ENCODE data around the gene RASGEF1B. TPM values are rescaled to one million over a fixed set of nuclear protein-coding genes. Genes with fewer than 3 reads are reported as not detected.
A peak's percentile ranks its signal among the peaks of the same experiment; 100 is the strongest.

RASGEF1B gene
- total RNA-seq, 1 experiment from 2014 or later, result 1.1 TPM

DNA sequence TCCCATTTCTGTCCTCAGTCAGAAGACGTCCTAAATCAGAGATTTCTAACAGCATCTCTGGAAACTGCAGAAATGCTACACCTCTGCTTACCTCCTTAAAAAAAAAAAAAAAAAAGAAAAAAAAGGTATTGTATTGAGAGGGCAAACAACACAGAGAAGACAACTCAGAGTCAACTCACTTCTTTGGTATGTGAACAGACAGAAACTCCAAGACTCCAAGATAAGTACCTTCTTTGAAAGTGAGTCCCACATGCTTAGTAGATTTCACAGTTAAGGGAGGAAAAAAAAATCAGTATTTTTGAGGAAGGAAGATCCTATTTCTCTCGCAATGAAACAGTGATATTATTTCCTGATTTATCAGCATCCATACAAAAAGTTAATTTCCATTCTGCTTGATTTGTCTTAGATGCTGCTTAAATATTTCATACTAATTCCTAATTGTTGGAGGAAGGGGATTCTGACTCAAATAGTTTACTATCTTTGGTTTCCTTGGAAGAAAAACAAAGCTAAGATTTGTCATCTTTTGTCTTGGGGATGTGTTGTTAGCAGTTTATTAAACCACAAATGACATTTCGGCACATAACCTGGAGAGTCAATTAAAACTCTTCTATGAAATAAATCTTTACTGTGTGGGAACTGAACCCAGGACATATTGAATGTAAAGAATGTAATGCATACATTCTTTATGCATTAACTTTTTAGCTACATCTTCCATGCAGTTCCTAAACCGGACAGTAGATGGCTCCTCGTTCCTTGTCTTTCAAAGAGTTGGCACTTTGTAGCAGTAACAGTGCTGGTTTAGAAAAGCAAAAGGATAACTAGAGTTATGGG lies 4.7 kb downstream of the RASGEF1B start:
- peak; percentile 48 for DNase-seq (ENCODE audit: low read depth)

DNA sequence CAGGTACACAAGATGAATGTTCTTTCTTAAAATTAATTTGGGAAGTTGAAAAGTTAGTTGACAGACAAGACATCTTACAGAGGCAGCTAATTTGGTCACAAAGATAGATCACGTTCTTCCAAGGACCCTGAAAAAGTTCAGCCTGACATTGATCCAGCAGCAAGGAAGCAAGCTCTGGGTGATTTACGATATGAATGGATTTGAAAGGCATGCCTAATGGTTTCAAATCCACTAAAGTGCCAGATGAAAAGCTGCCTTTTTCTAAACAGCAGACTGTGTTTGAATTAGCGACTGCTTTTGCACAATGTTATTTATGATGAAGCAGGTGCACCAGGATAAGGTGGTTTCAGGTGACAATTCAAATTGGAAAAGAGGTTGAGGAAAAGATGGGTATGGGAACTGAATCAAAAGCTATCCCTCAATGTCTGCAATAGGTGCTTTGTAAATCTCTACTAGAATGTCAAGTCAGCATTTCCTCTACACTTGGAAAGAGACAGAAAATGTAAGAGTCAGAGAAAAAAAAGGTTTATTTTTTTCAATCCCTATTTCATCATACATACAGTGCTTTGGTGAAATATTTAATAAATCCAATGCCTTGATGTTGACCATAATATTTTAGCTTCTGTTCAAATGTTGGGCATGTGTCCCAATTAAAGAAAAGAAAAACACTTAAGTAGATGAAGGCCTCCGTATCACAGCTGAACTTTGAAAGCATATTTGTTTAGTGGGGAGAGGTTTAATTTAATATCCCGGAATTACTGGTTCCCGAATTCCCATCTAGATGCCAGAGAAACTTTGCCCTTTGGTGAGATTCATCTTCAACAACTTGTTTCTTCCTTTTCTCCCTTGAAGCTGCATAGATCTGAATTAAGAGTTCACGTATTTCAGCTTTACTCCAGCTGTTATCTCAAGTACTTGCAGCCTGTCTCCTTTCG lies 6.0 kb downstream of the RASGEF1B start:
- no peak for DNase-seq (ENCODE audit: low read depth)

DNA sequence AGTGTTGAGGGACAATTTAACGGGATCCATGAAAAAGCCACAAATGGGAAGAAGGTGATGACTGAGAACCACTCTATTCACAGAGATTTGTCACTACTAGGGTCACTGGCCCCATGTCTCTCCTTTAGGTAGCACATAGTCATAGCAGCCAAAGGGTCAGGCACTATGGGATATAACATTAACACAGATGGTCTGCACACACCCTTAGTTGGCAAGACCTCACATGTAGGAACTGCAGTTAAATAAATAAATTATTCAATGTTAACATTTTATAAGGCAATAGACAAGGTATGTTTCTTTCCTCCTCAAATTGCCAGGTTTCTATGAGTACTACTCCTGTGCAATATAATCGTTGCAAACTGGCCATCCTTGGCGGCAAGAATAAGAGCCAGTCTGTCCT lies 10.9 kb downstream of the RASGEF1B start:
- DNase-seq (ENCODE audit: low read depth), result no peak

DNA sequence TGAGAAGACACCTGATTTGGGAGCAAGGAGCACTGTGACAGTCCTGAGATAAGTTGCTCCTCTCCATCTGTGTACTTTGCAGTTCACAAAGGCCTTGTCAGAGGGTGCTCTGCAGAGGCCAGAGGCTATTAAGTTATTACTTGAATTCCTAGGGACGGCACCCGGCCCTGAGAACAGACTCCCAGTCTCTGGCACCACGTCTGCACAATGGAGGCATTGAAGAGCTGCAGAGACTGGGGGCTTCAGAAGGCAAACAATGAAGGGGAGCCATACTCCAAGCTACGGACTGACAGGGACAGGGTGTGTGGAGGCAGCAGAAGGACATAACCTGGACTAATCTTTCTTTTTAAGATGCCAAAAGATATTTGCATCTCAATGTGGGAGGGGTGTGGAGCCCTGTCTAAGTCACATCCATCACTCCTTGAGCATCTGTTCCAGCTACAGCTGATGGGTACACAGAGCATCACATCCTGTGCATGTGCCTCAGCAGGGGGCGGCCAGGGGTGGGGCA lies 11.5 kb downstream of the RASGEF1B start:
- DNase-seq (ENCODE audit: low read depth), result no peak

DNA sequence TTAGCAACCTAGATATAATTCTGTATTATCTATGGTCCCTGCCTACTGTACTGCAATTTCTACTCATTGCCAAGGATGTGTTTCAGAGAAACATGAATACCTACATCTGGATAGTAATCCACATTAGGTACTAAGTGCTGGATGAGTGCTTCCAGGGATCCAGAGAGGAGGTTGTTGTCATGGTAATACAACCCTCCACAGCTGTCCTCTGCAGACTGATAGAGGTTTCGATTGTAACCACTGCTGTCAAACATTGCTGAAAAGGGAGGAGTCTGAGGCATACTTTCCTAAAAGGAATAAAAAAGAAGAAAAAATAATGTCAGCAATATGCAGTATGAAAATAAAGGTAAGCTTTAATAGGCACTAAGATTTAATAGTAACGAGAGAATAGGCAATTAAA lies 12.5 kb downstream of the RASGEF1B start:
- DNase-seq (ENCODE audit: low read depth), result no peak

DNA sequence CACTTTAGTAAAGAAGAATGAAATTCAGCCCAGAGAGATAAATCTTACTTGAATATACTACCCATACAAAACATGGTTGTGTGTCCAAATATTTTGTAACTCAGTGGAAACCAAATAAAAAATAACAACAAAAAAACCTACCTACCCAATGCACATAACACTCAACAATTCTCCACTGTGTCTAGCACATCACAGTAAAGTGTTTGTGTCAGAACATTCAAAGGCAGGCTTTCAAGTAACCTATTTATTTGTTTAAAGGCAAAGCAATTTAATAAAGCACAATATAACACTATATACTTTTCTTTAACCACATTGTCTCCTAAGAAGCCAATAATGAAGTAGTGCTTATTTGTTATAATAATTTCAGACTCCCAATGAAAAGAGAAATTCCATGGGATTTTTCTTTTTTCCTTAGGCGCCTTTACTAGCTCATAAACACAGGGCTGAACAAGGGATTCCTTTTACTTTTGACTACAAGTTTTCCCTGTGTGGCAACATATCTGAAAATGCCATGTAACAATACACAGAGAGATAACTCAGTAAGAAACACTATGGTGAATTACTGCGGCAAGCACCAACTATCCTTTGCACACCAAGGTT lies 13.7 kb downstream of the RASGEF1B start:
- DNase-seq (ENCODE audit: low read depth), result no peak

DNA sequence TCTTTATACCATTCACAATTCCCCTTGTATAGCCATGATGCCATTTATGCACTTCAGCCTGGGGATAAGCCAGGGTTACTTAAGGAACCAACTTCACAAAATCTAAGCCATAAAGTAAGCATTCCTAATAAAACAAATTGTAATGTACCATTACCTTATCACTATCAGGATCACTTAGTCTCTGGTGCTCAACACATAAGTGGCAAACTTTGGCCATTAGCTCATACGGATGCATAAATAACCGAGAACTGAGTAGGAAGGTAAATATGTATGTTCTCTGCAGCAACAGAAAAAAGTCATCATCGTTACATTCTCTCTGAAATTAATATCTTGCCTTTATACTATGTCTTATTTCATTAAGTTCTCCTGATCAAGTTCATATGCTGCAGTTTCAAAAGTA lies 14.4 kb downstream of the RASGEF1B start:
- DNase-seq (ENCODE audit: low read depth), result no peak

DNA sequence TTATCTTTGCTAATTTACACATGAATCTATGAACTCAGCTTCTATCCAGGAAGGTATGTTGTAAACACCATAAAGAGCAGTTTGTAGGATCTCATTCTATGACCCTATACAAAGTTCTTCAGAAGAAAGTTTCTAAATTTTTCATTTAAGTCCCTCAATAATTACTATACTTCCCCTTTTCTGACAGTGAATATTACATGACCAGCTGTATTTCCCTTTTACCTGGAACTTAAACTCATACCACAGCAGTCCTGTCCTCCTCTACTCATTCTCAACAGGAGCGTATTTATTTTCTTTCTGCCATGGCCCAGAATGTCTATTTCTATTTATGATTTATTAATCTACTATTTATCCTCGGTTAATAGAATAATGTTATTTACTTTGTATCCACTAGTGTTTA lies 15.8 kb downstream of the RASGEF1B start:
- no peak for DNase-seq (ENCODE audit: low read depth)

DNA sequence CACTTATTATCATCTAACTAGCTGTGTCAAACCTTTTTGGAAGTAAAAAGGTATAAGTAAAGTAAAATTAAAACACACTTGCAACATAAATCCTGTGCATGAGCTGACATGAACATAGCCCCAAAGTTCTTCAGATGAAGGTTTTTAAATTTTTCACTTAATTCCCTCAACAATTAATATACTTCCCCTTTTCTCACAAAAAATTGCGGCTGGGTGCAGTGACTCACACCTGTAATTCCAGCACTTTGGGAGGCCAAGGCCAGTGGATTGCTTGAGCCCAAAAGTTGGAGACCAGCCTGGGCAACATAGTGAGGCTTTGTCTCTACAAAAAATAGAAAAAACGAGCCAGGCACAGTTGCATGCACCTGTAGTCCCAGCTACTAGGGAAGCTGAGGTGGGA lies 16.8 kb downstream of the RASGEF1B start:
- no peak for DNase-seq (ENCODE audit: low read depth)

DNA sequence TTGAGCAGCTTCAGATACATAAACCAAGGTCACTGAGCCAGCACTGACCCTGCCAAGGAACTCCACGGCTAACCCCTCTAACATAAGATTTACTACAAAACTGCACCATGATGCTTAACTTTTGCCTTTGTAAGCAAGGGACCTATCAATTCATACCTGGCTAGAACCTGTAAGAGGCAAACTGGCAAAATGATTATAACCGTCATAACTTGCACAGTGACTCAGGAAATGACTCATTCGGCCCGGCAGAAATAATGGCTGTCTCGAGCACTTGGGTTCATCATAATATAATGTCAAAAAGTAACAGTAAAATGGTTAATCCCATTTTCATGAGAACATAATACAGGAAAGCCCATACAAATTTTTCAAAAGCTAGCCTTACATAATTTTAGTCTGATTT lies 17.2 kb downstream of the RASGEF1B start:
- DNase-seq (ENCODE audit: low read depth), result peak; percentile 13

DNA sequence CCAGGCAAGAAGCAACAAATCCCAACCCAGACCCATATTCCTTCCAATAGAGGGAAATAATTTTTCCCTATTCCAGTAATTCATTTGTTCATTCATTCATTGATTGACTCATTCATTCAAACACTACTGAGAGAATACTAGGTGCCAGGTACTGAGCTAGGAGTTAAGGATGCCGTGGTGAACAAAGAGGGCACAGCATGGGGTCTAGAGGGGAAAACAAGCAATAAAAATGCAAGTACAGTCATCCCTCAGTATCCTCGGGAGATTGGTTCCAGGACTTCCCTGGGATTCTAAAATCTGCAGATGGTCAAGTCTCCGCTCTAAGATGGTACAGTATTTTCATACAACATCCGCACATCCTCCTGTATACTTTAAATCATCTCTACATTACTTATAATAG lies 18.7 kb downstream of the RASGEF1B start:
- no peak for DNase-seq (ENCODE audit: low read depth)

DNA sequence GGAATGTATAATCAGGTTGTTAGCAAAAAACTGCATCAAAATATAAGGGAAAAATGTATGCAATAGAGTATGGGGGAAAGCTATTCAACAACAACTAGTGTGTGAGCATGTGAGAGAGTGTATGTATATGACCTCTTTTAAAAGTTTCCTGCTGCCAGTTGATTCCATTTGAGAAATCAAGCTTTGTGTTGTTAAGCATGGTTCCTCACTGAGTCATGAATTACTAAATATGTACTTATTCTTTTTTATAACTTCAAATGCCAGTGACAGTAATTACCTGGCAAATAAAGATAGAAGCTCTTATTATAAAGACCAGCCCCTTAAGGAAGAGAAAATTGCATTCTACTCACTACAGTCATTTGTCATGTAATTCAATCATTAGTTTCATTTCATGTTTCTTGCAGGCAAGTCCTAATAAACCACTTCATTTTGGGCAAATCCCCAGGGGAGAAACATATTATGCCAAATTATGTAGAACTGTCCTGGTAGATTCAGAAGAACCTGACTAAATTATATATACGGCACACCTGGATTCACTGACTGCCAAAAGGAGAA lies 19.2 kb downstream of the RASGEF1B start:
- DNase-seq (ENCODE audit: low read depth), result no peak

DNA sequence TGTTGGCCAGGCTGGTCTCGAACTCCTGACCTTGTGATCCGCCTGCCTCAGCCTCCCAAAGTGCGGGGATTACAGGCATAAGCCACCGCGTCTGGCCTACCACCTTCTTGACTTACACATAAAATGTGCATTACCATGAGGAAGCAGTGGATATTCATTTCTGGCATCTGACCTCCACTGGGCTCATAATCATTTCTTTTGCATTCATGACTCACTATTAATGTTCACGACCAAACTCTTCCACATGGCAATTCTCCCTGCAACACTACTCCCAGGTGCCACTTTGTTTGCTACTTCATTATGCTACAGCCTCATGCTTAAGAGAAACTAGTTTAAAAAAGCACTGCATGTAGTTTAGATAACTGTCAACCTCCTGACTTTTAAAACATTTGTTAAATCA lies 22.7 kb downstream of the RASGEF1B start:
- DNase-seq (ENCODE audit: low read depth), result no peak

DNA sequence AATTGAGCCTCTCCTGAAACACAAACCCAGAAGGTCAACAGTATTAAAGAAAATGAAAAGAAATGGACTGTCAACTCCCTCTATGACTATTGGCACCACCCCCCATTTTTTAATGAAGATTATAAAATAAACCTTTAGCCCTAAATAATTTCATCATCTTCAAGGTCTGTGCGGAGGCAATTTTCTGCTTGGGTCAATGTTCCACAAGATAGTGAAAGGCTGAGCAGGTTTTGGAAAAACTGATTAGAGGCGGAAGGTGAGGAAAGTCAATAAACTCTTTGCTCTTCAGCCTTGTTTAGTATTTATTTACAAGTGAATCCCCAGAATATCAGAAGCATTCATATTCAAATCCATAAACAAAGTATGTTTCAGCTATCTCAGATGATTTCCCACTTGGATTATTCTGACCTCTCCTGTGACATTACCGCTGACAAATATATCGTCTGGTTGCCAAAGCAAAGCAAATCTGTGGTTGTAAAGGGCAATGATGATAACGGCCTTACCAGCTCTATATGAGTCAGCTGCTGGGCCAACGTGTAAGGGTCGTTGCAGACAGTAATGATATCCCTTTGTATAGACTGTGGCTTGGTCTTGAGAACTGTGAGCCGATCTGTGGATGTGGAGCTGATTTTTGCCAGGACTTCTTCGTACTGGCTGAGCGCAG lies 24.0 kb downstream of the RASGEF1B start:
- peak; percentile 30 for DNase-seq (ENCODE audit: low read depth)

DNA sequence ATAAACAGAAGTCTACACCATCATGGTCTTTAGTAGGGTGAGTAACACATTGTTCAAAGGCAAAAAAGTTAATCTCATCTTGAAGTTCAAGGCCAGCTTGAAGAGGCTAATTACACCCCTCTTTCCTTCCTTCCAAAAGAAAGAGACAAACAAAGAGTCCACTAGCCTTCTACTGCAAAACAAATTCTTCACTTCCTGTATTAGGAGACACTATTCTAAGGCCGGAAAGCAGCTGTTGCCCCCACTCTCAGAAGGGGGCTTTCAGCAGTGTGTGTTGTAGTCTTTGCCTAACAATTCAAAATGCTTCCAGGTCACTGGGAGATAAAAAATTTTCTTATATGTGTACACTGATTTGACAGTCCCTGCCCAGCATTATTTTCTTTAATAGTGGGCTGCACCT lies 25.1 kb downstream of the RASGEF1B start:
- DNase-seq (ENCODE audit: low read depth), result no peak

DNA sequence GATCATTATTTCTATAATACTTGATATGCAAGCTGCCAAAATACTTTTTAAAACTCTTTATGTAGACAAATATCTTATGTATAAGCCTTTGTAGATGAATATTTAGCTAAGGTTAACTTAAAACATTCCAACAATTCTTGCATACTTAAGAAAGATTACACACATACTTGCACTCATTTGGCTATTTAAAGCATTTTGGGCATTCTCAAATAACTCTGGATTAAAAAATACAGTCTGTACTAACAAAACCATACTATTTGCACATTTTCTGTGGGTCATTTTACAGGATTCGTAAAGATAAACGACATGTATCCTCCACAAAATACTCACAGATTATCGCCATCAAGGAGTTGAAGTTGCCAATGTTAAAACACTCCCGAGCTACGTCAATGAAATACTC lies 26.5 kb downstream of the RASGEF1B start:
- no peak for DNase-seq (ENCODE audit: low read depth)

DNA sequence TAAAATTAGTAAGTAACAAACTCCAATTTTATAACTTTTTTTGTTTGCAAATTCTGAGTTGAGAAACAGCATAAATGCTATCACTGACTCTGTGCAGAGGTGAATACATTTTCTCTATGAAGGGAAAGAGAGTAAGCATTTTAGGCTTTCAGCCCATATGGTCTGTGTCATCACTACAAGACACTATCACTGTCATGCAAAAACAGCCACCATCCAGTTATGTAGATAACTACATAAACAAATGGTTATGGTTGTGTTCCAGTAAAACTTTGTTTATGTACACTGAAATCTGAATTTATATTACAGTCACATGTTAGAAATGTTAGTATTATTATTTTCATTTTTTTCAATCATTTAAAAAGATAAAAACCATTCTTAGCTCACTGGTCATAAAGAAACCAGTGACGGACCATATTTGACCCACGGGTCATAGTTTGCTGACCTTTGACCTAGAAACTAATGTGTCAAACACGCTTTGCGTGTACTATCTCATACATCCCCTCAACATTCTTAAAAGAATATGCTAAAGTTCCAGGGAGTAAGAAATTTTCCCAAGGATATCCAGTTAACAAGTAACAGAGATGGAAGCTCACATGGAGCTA lies 29.1 kb downstream of the RASGEF1B start:
- DNase-seq (ENCODE audit: low read depth), result no peak

DNA sequence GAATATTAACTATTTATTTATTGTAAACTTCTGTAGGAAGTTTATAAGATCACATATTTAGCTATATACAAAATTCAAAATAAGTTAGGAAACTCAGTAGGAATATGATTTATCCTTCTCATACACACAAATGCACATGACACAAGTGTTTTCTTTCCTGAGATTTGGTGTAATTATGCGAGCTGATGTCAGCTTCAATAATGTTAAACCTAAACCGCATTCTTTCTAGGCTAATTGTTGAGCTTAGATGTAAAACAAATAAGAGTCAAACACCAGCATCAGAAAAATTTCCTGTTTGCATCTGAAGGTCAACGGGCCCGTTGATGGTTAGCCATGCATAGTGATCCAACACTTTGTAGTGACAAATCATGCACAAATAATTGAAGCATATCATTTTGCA lies 30.8 kb downstream of the RASGEF1B start:
- DNase-seq (ENCODE audit: low read depth), result no peak

DNA sequence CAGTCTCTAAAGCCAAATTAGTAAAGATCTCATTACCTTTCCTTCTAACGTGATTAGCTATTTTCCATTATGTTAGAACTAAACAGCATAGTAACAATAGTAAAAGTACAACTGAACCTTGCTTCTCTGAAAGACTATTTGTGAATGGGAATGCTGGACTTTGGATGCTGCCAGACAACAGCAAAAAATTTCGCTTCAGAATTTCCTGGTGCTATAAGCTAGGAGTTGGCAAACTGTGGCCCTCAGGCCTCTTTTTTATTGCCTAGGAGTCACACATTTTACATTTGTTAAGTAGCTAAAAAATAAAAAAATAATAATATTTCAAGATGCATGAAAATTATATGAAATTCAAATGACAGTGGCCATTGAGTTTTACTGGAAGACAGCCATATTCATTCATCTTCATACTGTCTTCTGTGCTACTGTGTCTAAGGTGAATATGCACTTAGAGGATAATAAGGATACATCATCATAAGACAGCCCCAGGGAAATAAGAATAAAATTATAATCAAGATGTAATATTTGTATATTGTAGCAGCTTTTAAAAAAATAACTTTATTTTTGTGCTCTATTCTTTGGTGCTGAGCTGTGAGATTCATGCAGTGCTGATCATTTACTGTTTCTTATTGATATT lies 34.6 kb downstream of the RASGEF1B start:
- no peak for DNase-seq (ENCODE audit: low read depth)

DNA sequence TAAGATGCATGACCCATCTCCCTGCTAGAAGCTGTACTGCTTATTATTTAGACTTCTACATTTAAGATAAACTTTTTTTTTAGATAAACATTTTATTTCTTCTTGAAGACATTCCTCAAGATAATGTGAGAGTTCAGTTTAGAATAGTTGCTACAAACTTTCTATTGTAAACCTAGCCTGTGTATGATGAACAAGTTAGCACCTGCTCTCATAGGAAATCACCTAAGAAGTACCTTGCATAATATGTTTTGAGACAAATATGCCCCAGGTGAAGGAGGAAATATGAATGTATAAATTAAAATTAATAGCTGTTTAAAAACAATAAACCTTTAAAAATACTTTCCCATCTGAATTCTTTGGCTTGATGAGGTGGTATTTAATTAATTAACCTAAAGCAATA lies 35.6 kb downstream of the RASGEF1B start:
- DNase-seq (ENCODE audit: low read depth), result no peak

DNA sequence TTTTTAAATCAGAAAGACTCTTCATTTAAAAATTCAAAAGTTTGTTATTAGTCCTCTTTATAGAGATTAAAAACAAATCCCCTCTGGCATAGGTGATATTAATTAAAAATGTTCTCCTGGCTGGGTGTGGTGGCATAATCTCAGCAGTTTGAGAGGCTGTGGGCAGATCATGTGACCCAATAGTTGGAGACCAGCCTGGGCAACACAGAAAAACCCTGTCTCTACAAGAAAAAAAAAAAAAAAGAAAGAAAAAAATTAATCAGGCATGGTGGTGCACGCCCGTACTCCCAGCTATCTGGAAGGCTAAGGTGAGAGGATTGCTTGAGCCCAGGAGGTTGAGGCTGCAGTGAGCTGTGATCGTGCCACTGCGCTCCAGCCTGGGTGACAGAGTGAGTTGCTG lies 38.9 kb downstream of the RASGEF1B start:
- no peak for DNase-seq (ENCODE audit: low read depth)

Measured in Daoy (cell line).